ENCODE measurements around the gene LRFN3.

DNA sequence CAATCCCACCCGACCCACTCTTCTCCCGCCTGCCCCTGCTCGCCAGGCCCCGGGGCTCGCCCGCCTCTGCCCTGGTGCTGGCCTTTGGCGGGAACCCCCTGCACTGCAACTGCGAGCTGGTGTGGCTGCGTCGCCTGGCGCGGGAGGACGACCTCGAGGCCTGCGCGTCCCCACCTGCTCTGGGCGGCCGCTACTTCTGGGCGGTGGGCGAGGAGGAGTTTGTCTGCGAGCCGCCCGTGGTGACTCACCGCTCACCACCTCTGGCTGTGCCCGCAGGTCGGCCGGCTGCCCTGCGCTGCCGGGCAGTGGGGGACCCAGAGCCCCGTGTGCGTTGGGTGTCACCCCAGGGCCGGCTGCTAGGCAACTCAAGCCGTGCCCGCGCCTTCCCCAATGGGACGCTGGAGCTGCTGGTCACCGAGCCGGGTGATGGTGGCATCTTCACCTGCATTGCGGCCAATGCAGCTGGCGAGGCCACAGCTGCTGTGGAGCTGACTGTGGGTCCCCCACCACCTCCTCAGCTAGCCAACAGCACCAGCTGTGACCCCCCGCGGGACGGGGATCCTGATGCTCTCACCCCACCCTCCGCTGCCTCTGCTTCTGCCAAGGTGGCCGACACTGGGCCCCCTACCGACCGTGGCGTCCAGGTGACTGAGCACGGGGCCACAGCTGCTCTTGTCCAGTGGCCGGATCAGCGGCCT lies 4.1 kb downstream of the LRFN3 start:
- TF ChIP-seq, protein P1, sequence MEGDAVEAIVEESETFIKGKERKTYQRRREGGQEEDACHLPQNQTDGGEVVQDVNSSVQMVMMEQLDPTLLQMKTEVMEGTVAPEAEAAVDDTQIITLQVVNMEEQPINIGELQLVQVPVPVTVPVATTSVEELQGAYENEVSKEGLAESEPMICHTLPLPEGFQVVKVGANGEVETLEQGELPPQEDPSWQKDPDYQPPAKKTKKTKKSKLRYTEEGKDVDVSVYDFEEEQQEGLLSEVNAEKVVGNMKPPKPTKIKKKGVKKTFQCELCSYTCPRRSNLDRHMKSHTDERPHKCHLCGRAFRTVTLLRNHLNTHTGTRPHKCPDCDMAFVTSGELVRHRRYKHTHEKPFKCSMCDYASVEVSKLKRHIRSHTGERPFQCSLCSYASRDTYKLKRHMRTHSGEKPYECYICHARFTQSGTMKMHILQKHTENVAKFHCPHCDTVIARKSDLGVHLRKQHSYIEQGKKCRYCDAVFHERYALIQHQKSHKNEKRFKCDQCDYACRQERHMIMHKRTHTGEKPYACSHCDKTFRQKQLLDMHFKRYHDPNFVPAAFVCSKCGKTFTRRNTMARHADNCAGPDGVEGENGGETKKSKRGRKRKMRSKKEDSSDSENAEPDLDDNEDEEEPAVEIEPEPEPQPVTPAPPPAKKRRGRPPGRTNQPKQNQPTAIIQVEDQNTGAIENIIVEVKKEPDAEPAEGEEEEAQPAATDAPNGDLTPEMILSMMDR (IDR thresholded peaks at IDR 0.05; ENCODE audit: low read length), result no peak
- TF ChIP-seq EZH2 (optimal IDR thresholded peaks at IDR 0.05; ENCODE audit: low read depth, low read length), result no peak
- no peak for TF ChIP-seq EZH2phosphoT487 (IDR thresholded peaks at IDR 0.05; ENCODE audit: low read length)
